Trophoblast cell (in vitro differentiated cells and primary cell): ENCODE data around the gene DENND2C.
"Not testable (repeated sequence)": the region's sequence is repeated elsewhere in the genome, so short reads cannot be mapped to it uniquely, and the experiment has no call there.

Experiments used
- DNase-seq, 2 donors: peaks; one replicate each; pipeline ENCODE4 v3.0.0-alpha.2; 2016
- H2AFZ ChIP-seq: 2 replicates; pipeline ENCODE4 v1.6.1; 2013; ENCODE audit warnings: low read length, moderate library complexity, mild to moderate bottlenecking; ENCODE audit not compliant: insufficient read depth, poor library complexity
- H2AK5ac ChIP-seq: 2 replicates; pipeline ENCODE4 v1.6.1; 2013; ENCODE audit warnings: mild to moderate bottlenecking, low read length
- H2BK120ac ChIP-seq: 2 replicates; pipeline ENCODE4 v1.6.1; 2013; ENCODE audit warnings: low read length, mild to moderate bottlenecking, moderate library complexity; ENCODE audit not compliant: insufficient read depth, poor library complexity
- H2BK12ac ChIP-seq: 2 replicates; pipeline ENCODE4 v1.6.1; 2013; ENCODE audit warnings: mild to moderate bottlenecking, low read length, moderate library complexity
- H2BK5ac ChIP-seq: 2 replicates; pipeline ENCODE4 v1.6.1; 2013; ENCODE audit warnings: low read length, low read depth, moderate library complexity, mild to moderate bottlenecking; ENCODE audit not compliant: poor library complexity
- H3K14ac ChIP-seq: 2 replicates; pipeline ENCODE4 v1.6.1; 2013; ENCODE audit warnings: mild to moderate bottlenecking, low read length
- H3K18ac ChIP-seq: 2 replicates; pipeline ENCODE4 v1.6.1; 2013; ENCODE audit warnings: mild to moderate bottlenecking, low read length
- H3K23ac ChIP-seq: 2 replicates; pipeline ENCODE4 v1.6.1; 2013; ENCODE audit warnings: low read length
- H3K27ac ChIP-seq: 2 replicates; pipeline ENCODE4 v1.5.1; 2013; ENCODE audit warnings: low read depth, mild to moderate bottlenecking, inconsistent platforms, low read length, moderate library complexity
- H3K27me3 ChIP-seq: 2 replicates; pipeline ENCODE4 v1.6.1; 2013; ENCODE audit warnings: inconsistent platforms, mild to moderate bottlenecking, low read length, moderate library complexity; ENCODE audit not compliant: insufficient read depth
- H3K36me3 ChIP-seq, 2 experiments: 1 replicate in 1 of 2; 2 replicates in 1 of 2; pipeline ENCODE4 v1.6.1; 2013; ENCODE audit warnings: low read length in 2 of 2, mild to moderate bottlenecking in 2 of 2, moderate library complexity in 1 of 2; ENCODE audit not compliant: insufficient read depth in 2 of 2, control insufficient read depth in 1 of 2
- H3K4ac ChIP-seq: 2 replicates; pipeline ENCODE4 v1.6.1; 2013; ENCODE audit warnings: low read depth, mild to moderate bottlenecking, low read length, moderate library complexity
- H3K4me1 ChIP-seq, 2 experiments: 1 replicate in 1 of 2; 2 replicates in 1 of 2; pipeline ENCODE4 v1.6.1; 2013; ENCODE audit warnings: low read length in 2 of 2, mild to moderate bottlenecking in 2 of 2, moderate library complexity in 1 of 2; ENCODE audit not compliant: insufficient read depth in 2 of 2, control insufficient read depth in 1 of 2
- H3K4me2 ChIP-seq: 2 replicates; pipeline ENCODE4 v1.6.1; 2013; ENCODE audit warnings: inconsistent platforms, mild to moderate bottlenecking, low read length, moderate library complexity
- H3K4me3 ChIP-seq: 2 replicates; pipeline ENCODE4 v1.5.1; 2013; ENCODE audit warnings: mild to moderate bottlenecking, low read depth, low read length, inconsistent platforms
- H3K79me1 ChIP-seq: one replicate; pipeline ENCODE4 v1.6.1; 2013; ENCODE audit warnings: low read length
- H3K79me2 ChIP-seq: 2 replicates; pipeline ENCODE4 v1.6.1; 2013; ENCODE audit warnings: low read length, mild to moderate bottlenecking; ENCODE audit not compliant: control insufficient read depth, insufficient read depth, poor library complexity
- H3K9ac ChIP-seq: 2 replicates; pipeline ENCODE4 v1.6.1; 2013; ENCODE audit warnings: mild to moderate bottlenecking, low read length
- H3K9me3 ChIP-seq: 2 replicates; pipeline ENCODE4 v1.6.1; 2013; ENCODE audit warnings: low read depth, mild to moderate bottlenecking, control low read depth, inconsistent platforms, low read length; ENCODE audit not compliant: insufficient read depth
- H4K12ac ChIP-seq: 2 replicates; pipeline ENCODE4 v1.6.1; 2013; ENCODE audit warnings: low read depth, mild to moderate bottlenecking, low read length, moderate library complexity
- H4K8ac ChIP-seq: 2 replicates; pipeline ENCODE4 v1.6.1; 2013; ENCODE audit warnings: low read depth, mild to moderate bottlenecking, low read length, moderate library complexity
- H4K91ac ChIP-seq: one replicate; pipeline ENCODE4 v1.6.1; 2013; ENCODE audit warnings: low read depth, mild to moderate bottlenecking, low read length, moderate library complexity
- WGBS: extraction: QIAGEN DNeasy Blood & Tissue Kit; methylation state at CpG from one replicate; pipeline ENCODE4 v1.1.7; 2013; ENCODE audit warnings: missing lambda C conversion rate; ENCODE audit not compliant: insufficient read length, insufficient coverage; ENCODE audit errors: extremely low coverage; 5-methylcytosine and 5-hydroxymethylcytosine counted together

DENND2C gene

GRCh38 chr1:114562978-114563510 is 106.8 kb downstream of the DENND2C start:
- not testable (repeated sequence) for H3K9ac ChIP-seq, H3K4me2 ChIP-seq, H2AK5ac ChIP-seq, H3K18ac ChIP-seq, H3K23ac ChIP-seq, H3K79me2 ChIP-seq, H4K12ac ChIP-seq, H3K27ac ChIP-seq, H2BK12ac ChIP-seq, H3K14ac ChIP-seq, H3K4me1 ChIP-seq, H4K91ac ChIP-seq, H3K4ac ChIP-seq, H3K4me3 ChIP-seq, H4K8ac ChIP-seq, H2BK120ac ChIP-seq, H2BK5ac ChIP-seq, H3K9me3 ChIP-seq, H3K27me3 ChIP-seq, H2AFZ ChIP-seq, DNase-seq, H3K79me1 ChIP-seq
- WGBS = no CpG with 5 or more reads among the region's 3 CpGs
- peaks cover 9 to 18% of the 10 kb centered on the region in 2 experiments for H3K36me3 ChIP-seq

- no peak overlapping the region for H4K8ac ChIP-seq
- no peak overlapping the region for H2BK120ac ChIP-seq
- H2BK5ac ChIP-seq = no peak overlapping the region
- WGBS = no CpG with 5 or more reads among the region's 1 CpG
- H2AFZ ChIP-seq = no peak overlapping the region
- H3K36me3 ChIP-seq = peaks cover 6 to 12% of the 10 kb centered on the region in 2 experiments
- no peak overlapping the region for H3K9ac ChIP-seq
- no peak overlapping the region for H3K4me3 ChIP-seq
- no peaks in the 10 kb centered on the region for H3K79me2 ChIP-seq
- no peaks in the 10 kb centered on the region for H3K4me1 ChIP-seq
- H3K27me3 ChIP-seq = no peaks in the 10 kb centered on the region
- no peak overlapping the region for H3K27ac ChIP-seq
- no peak overlapping the region for H4K12ac ChIP-seq
- no peak for DNase-seq
- H3K4me2 ChIP-seq = no peak overlapping the region
- no peaks in the 10 kb centered on the region for H3K79me1 ChIP-seq
- no peaks in the 10 kb centered on the region for H3K9me3 ChIP-seq
- no peak overlapping the region for H2BK12ac ChIP-seq
- no peak overlapping the region for H3K23ac ChIP-seq
- H3K14ac ChIP-seq = no peak overlapping the region
- H3K18ac ChIP-seq = no peak overlapping the region
- H3K4ac ChIP-seq = no peak overlapping the region
- H2AK5ac ChIP-seq = no peak overlapping the region
- H4K91ac ChIP-seq = no peak overlapping the region
Measured at GRCh38 chr1:114561333-114561732, 108.5 kb downstream of the DENND2C start.

- H2BK12ac ChIP-seq = no peak overlapping the region
- H3K36me3 ChIP-seq = peaks cover 0 to 2% of the 10 kb centered on the region in 2 experiments
- no peak overlapping the region for H2AK5ac ChIP-seq
- no peaks in the 10 kb centered on the region for H3K4me1 ChIP-seq
- no peak overlapping the region for H3K18ac ChIP-seq
- no peak overlapping the region for H4K8ac ChIP-seq
- no peak for DNase-seq
- no peak overlapping the region for H4K91ac ChIP-seq
- H4K12ac ChIP-seq = no peak overlapping the region
- no peak overlapping the region for H3K23ac ChIP-seq
- no peaks in the 10 kb centered on the region for H3K79me1 ChIP-seq
- no peak overlapping the region for H3K9ac ChIP-seq
- H2BK120ac ChIP-seq = no peak overlapping the region
- H3K27ac ChIP-seq = no peak overlapping the region
- peak overlapping the region; percentile 54 for H2AFZ ChIP-seq
- no peak overlapping the region for H3K4me2 ChIP-seq
- H3K27me3 ChIP-seq = no peaks in the 10 kb centered on the region
- no CpG with 5 or more reads among the region's 3 CpGs for WGBS
- no peak overlapping the region for H3K4ac ChIP-seq
- H3K4me3 ChIP-seq = no peak overlapping the region
- no peaks in the 10 kb centered on the region for H3K79me2 ChIP-seq
- H3K9me3 ChIP-seq = no peaks in the 10 kb centered on the region
- H3K14ac ChIP-seq = no peak overlapping the region
- no peak overlapping the region for H2BK5ac ChIP-seq
Measured at GRCh38 chr1:114559356-114559755, 110.5 kb downstream of the DENND2C start.

GRCh38 chr1:114558544-114558943 is 111.3 kb downstream of the DENND2C start:
- H3K79me2 ChIP-seq = no peaks in the 10 kb centered on the region
- DNase-seq = peak in 1 of 2 donors; percentile 53
- no peak overlapping the region for H2AFZ ChIP-seq
- no peak overlapping the region for H3K14ac ChIP-seq
- no peaks in the 10 kb centered on the region for H3K27me3 ChIP-seq
- H4K12ac ChIP-seq = no peak overlapping the region
- no peak overlapping the region for H3K23ac ChIP-seq
- no peaks in the 10 kb centered on the region for H3K9me3 ChIP-seq
- no peak overlapping the region for H3K9ac ChIP-seq
- H3K4me1 ChIP-seq = no peaks in the 10 kb centered on the region
- H2BK5ac ChIP-seq = no peak overlapping the region
- no peaks in the 10 kb centered on the region for H3K79me1 ChIP-seq
- no peak overlapping the region for H3K27ac ChIP-seq
- no peak overlapping the region for H3K18ac ChIP-seq
- no CpG with 5 or more reads among the region's 1 CpG for WGBS
- no peak overlapping the region for H2BK120ac ChIP-seq
- no peak overlapping the region for H2BK12ac ChIP-seq
- H3K36me3 ChIP-seq = no peaks in the 10 kb centered on the region
- no peak overlapping the region for H3K4ac ChIP-seq
- no peak overlapping the region for H3K4me3 ChIP-seq
- H2AK5ac ChIP-seq = no peak overlapping the region
- no peak overlapping the region for H4K91ac ChIP-seq
- no peak overlapping the region for H3K4me2 ChIP-seq
- H4K8ac ChIP-seq = no peak overlapping the region
